Hepatocyte (in vitro differentiated cells): ENCODE data around the gene ADCY2. TPM values are rescaled to one million over a fixed set of nuclear protein-coding genes. Genes with fewer than 3 reads are reported as not detected.

Experiments used
- DNase-seq: peaks from one replicate; pipeline ENCODE4 v3.0.0-alpha.2; 2016; ENCODE audit warnings: low spot score
- H2AFZ ChIP-seq: fragments of 200-600 bp; sonication (generic); 2 replicates; pipeline ENCODE4 v1.6.0; 2016; ENCODE audit warnings: antibody characterized with exemption, mild to moderate bottlenecking
- H3K27ac ChIP-seq: fragments of 200-600 bp; sonication (generic); 2 replicates; pipeline ENCODE4 v1.5.1; 2016; ENCODE audit warnings: mild to moderate bottlenecking
- H3K27me3 ChIP-seq: fragments of 200-600 bp; sonication (generic); 2 replicates; pipeline ENCODE4 v1.6.1; 2016
- H3K36me3 ChIP-seq: fragments of 200-600 bp; sonication (generic); replicated peaks from 2 replicates; pipeline ENCODE4 v1.5.1; 2016; ENCODE audit warnings: low read depth; ENCODE audit not compliant: insufficient read depth
- H3K4me1 ChIP-seq: fragments of 200-600 bp; sonication (generic); 2 replicates; pipeline ENCODE4 v1.5.1; 2016; ENCODE audit warnings: mild to moderate bottlenecking, moderate library complexity; ENCODE audit not compliant: insufficient read depth
- H3K4me2 ChIP-seq: fragments of 200-600 bp; sonication (generic); 2 replicates; pipeline ENCODE4 v1.6.0; 2016
- H3K4me3 ChIP-seq: fragments of 200-600 bp; sonication (generic); 2 replicates; pipeline ENCODE4 v1.5.1; 2016; ENCODE audit warnings: mild to moderate bottlenecking
- H3K79me2 ChIP-seq: fragments of 200-600 bp; sonication (generic); 2 replicates; pipeline ENCODE4 v1.6.0; 2017; ENCODE audit warnings: mild to moderate bottlenecking
- H3K9me2 ChIP-seq: fragments of 200-600 bp; sonication (generic); replicated peaks from 2 replicates; pipeline ENCODE4 v1.6.0; 2017; ENCODE audit warnings: mild to moderate bottlenecking; ENCODE audit not compliant: insufficient read depth
- H3K9me3 ChIP-seq: fragments of 200-600 bp; sonication (generic); 2 replicates; pipeline ENCODE4 v1.5.1; 2016; ENCODE audit warnings: low read depth, mild to moderate bottlenecking
- H4K20me1 ChIP-seq: fragments of 200-600 bp; sonication (generic); 2 replicates; pipeline ENCODE4 v1.6.0; 2016; ENCODE audit warnings: mild to moderate bottlenecking; ENCODE audit not compliant: insufficient read depth, poor library complexity, severe bottlenecking
- CTCF ChIP-seq: fragments of 200-600 bp; sonication (generic); IDR thresholded peaks from 2 replicates; pipeline ENCODE4 v1.5.1; 2016; ENCODE audit warnings: antibody characterized with exemption, mild to moderate bottlenecking; ENCODE audit not compliant: poor library complexity
- EZH2 ChIP-seq: fragments of 200-600 bp; sonication (generic); IDR thresholded peaks from 2 replicates; pipeline ENCODE4 v1.6.1; 2016; ENCODE audit warnings: antibody characterized with exemption, mild to moderate bottlenecking, borderline replicate concordance
- EZH2phosphoT487 ChIP-seq: fragments of 200-600 bp; sonication (generic); IDR thresholded peaks from one replicate; pipeline ENCODE4 v1.6.1; 2018; ENCODE audit warnings: antibody characterized with exemption, mild to moderate bottlenecking, low read depth, moderate library complexity; ENCODE audit not compliant: unreplicated experiment, severe bottlenecking
- WGBS: methylation state at CpG from one replicate; pipeline ENCODE4 v1.1.6; 2016; ENCODE audit warnings: low lambda C conversion rate; ENCODE audit errors: missing lambda C conversion rate; 5-methylcytosine and 5-hydroxymethylcytosine counted together
- polyA plus RNA-seq: library from polyadenylated mRNA; unstranded; fragments of >200 nt; fragmentation: Nextera tagmentation; extraction: Ambion mirVana; gene quantifications from 2 replicates; pipeline ENCODE4 v1.2.1, GENCODE V29; 2016
- total RNA-seq: library from RNA; depleted of rRNA; stranded (reverse); fragments of >200 nt; gene quantifications from 2 replicates; pipeline ENCODE4 v1.2.3, GENCODE V29; 2014

The ADCY2 gene
- total and polyA plus RNA-seq, 2 experiments from 2014 or later = 3.2 to 8.5 TPM

- H3K4me1 ChIP-seq = no peaks in the 10 kb centered on the region
- H3K4me2 ChIP-seq = no peak overlapping the region
- H2AFZ ChIP-seq = no peak overlapping the region
- H4K20me1 ChIP-seq = no peaks in the 10 kb centered on the region
- no peak overlapping the region for H3K4me3 ChIP-seq
- H3K27ac ChIP-seq = no peak overlapping the region
- H3K36me3 ChIP-seq = no peaks in the 10 kb centered on the region
- WGBS = 73% methylated on average over 10 of the region's 10 CpGs
- TF ChIP-seq EZH2phosphoT487 = no peak
- no peak for TF ChIP-seq CTCF
- TF ChIP-seq EZH2 = no peak
- H3K27me3 ChIP-seq = no peaks in the 10 kb centered on the region
- H3K9me2 ChIP-seq = no peaks in the 10 kb centered on the region
- H3K9me3 ChIP-seq = no peaks in the 10 kb centered on the region
- no peaks in the 10 kb centered on the region for H3K79me2 ChIP-seq
- no peak for DNase-seq
Measured at GRCh38 chr5:7690557-7690956, 294.6 kb downstream of the ADCY2 start.

- H3K79me2 ChIP-seq = no peaks in the 10 kb centered on the region
- no peak overlapping the region for H3K4me3 ChIP-seq
- no peaks in the 10 kb centered on the region for H3K9me3 ChIP-seq
- no peaks in the 10 kb centered on the region for H3K27me3 ChIP-seq
- no peaks in the 10 kb centered on the region for H3K36me3 ChIP-seq
- no peak overlapping the region for H3K4me2 ChIP-seq
- H4K20me1 ChIP-seq = no peaks in the 10 kb centered on the region
- 57% methylated on average over 5 of the region's 5 CpGs for whole genome bisulfite sequencing
- no peak for TF ChIP-seq CTCF
- H3K27ac ChIP-seq = no peak overlapping the region
- DNase-seq = no peak
- no peak overlapping the region for H2AFZ ChIP-seq
- H3K4me1 ChIP-seq = no peaks in the 10 kb centered on the region
- no peaks in the 10 kb centered on the region for H3K9me2 ChIP-seq
Measured at GRCh38 chr5:7705261-7705660, 309.3 kb downstream of the ADCY2 start.

- no peaks in the 10 kb centered on the region for H3K79me2 ChIP-seq
- no peaks in the 10 kb centered on the region for H3K4me1 ChIP-seq
- no peaks in the 10 kb centered on the region for H3K9me3 ChIP-seq
- no peak overlapping the region for H3K4me3 ChIP-seq
- H3K4me2 ChIP-seq = no peak overlapping the region
- no peak for TF ChIP-seq EZH2phosphoT487
- no peaks in the 10 kb centered on the region for H3K27me3 ChIP-seq
- H3K9me2 ChIP-seq = no peaks in the 10 kb centered on the region
- no peak for DNase-seq
- no peak overlapping the region for H3K27ac ChIP-seq
- WGBS = 94% methylated on average over 6 of the region's 6 CpGs
- no peaks in the 10 kb centered on the region for H3K36me3 ChIP-seq
- no peaks in the 10 kb centered on the region for H4K20me1 ChIP-seq
- H2AFZ ChIP-seq = no peak overlapping the region
Measured at GRCh38 chr5:7705736-7706135, 309.8 kb downstream of the ADCY2 start.

- DNase-seq = no peak
- Histone ChIP-seq H3K9me3 (no peaks in the 10 kb centered on the region), H3K4me1 (no peaks in the 10 kb centered on the region), H3K36me3 (no peaks in the 10 kb centered on the region), H3K4me3 (no peak overlapping the region), H3K27ac (no peak overlapping the region), H3K27me3 (no peaks in the 10 kb centered on the region), H3K79me2 (no peaks in the 10 kb centered on the region), H3K9me2 (no peaks in the 10 kb centered on the region), H3K4me2 (no peak overlapping the region), H4K20me1 (no peaks in the 10 kb centered on the region), H2AFZ (no peak overlapping the region)
- WGBS = 79% methylated on average over 4 of the region's 4 CpGs
- TF ChIP-seq EZH2phosphoT487 (no peak), CTCF (no peak), EZH2 (no peak)
Measured at GRCh38 chr5:7706256-7706655, 310.3 kb downstream of the ADCY2 start.
